Suprapubic skin (tissue), 4 donors: ENCODE results near the gene PUM1.

Source experiments
- CTCF ChIP-seq, 2 donors: fragments of 200-600 bp in 1 of 2; fragments of 450-650 bp in 1 of 2; sonication (generic) in 1 of 2; IDR thresholded peaks; one replicate each; pipeline ENCODE4 v1.5.1; 2016 to 2019; ENCODE audit warnings: antibody characterized with exemption in 2 of 2, mild to moderate bottlenecking in 1 of 2, moderate library complexity in 1 of 2
- EP300 ChIP-seq: sonication (generic); formaldehyde crosslinking; IDR thresholded peaks from one replicate; pipeline ENCODE4 v1.6.1; 2017; ENCODE audit warnings: antibody characterized with exemption
- POLR2A ChIP-seq, 2 donors: fragments of 450-650 bp; IDR thresholded peaks; one replicate each; pipeline ENCODE4 v1.6.1; 2017; ENCODE audit warnings: antibody characterized with exemption in 2 of 2, mild to moderate bottlenecking in 2 of 2, moderate library complexity in 2 of 2
- POLR2AphosphoS5 ChIP-seq, 3 donors: sonication (generic); formaldehyde crosslinking; IDR thresholded peaks; one replicate each; pipeline ENCODE4 v1.6.1; 2017; ENCODE audit warnings: antibody characterized with exemption in 3 of 3

- TF ChIP-seq POLR2A (IDR thresholded peaks at IDR 0.05) = no peak
- no peak for TF ChIP-seq POLR2AphosphoS5 (IDR thresholded peaks at IDR 0.05)
- TF ChIP-seq CTCF (IDR thresholded peaks at IDR 0.05) = no peak
- TF ChIP-seq EP300 = no peak
Measured at GRCh38 chr1:30953685-30954084, 111.8 kb downstream of the PUM1 start.
